ENCODE results near the gene C12orf43.

GRCh38 chr12:121021754-121022153, 5.5 kb upstream of the C12orf43 start:
- no peak for TF ChIP-seq EZH2 (IDR thresholded peaks at IDR 0.05; ENCODE audit: borderline replicate concordance, insufficient read depth, low read length, poor library complexity, severe bottlenecking)
- TF ChIP-seq CTCF (IDR thresholded peaks at IDR 0.05; ENCODE audit: poor library complexity, severe bottlenecking): no peak
- no peak for TF ChIP-seq SMC3 (conservative IDR thresholded peaks at IDR 0.05; ENCODE audit: poor library complexity)
- TF ChIP-seq POLR2AphosphoS5 (IDR thresholded peaks at IDR 0.05): no peak
